ENCODE results near the gene HLA-DQB1.

HLA-DQB1 gene

DNA sequence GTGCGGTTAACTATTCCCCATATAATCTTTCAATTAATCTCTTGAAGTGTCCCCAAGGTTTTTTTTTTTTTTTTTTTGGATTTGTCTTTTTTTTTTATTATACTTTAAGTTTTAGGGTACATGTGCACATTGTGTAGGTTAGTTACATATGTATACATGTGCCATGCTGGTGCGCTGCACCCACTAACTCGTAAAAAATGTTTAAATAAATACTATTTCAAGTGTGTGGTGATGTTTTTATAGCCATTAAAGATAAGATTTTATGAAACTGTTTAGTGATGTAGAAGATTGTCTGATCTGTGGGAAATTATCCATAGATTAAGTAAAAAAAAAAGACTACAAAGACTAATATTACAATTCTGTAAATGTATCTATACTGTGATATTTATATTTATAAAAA is 41.9 kb downstream of the HLA-DQB1 start:
- no peak for DNase-seq (ENCODE audit: low read depth)
- TF ChIP-seq, protein P1, sequence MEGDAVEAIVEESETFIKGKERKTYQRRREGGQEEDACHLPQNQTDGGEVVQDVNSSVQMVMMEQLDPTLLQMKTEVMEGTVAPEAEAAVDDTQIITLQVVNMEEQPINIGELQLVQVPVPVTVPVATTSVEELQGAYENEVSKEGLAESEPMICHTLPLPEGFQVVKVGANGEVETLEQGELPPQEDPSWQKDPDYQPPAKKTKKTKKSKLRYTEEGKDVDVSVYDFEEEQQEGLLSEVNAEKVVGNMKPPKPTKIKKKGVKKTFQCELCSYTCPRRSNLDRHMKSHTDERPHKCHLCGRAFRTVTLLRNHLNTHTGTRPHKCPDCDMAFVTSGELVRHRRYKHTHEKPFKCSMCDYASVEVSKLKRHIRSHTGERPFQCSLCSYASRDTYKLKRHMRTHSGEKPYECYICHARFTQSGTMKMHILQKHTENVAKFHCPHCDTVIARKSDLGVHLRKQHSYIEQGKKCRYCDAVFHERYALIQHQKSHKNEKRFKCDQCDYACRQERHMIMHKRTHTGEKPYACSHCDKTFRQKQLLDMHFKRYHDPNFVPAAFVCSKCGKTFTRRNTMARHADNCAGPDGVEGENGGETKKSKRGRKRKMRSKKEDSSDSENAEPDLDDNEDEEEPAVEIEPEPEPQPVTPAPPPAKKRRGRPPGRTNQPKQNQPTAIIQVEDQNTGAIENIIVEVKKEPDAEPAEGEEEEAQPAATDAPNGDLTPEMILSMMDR (IDR thresholded peaks at IDR 0.05; ENCODE audit: low read depth, low read length, missing control alignments) = no peak
- H3K4me3 ChIP-seq (ENCODE audit: low read depth, low read length) = no peak overlapping the region

DNA sequence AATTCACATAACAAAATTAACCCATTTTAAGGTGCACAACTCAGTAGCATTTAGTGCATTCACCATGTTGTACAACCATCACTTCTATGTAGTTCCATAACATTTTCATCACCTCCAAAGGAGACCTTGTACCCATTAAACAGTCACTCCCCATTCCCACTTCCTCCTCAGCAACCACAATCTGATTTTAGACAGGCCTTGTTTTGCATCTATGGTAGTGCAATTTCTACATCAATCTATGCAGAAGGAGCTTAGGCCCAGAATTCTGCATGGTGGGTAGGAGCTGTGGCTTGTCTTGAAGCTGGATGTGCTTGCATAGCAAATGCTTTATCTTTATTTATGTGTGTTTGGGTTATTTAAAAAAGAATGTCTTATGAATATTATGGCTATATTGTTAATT is 42.8 kb downstream of the HLA-DQB1 start:
- DNase-seq (ENCODE audit: low read depth) = no peak
- H3K4me3 ChIP-seq (ENCODE audit: low read depth, low read length) = no peak overlapping the region; the same call in 1 of the 2 replicates
- TF ChIP-seq, protein P1 (IDR thresholded peaks at IDR 0.05; ENCODE audit: low read depth, low read length, missing control alignments) = no peak

DNA sequence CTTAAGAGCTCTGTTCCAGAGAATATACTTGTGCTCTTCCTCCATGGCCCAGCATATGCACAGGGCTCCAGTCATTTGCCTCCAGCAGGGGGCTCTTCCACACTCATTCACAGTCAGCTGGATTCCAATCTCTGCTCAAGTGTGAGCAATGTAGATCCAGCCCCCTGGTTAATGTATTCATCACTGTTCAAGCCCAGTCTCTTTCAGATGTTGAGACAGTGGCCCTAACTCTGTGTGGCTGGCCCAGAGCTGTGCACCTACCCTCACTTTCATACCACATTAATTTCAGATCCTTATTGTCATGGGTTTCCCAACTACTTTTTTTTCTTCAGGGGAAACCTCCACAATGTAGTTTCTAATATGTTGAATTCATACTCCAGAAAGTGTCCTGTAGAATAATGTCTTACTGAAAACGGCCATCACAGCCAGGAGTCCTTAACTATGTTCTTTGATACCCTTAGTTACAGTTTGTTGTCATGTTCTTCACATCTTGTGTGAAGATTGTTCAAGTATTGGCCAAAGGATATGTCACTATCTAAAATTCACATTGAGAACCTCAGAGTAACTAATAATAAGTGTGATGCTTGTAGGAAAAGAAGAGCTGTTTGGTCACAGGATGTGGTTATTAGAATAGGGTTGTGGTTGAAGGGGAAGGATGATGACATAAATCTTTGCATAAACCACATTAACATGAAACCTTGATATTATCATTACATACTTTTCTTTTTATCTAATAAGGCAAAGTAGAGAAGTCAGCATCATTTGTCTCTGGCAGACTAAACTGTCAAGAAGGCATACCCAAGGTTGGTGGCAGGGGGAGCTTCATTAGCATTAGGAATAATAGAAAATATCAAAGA is 43.7 kb downstream of the HLA-DQB1 start:
- DNase-seq (ENCODE audit: low read depth) = peak; percentile 92
- H3K4me3 ChIP-seq (ENCODE audit: low read depth, low read length) = peak overlapping the region; percentile 16; the same call in 1 of the 2 replicates
- TF ChIP-seq, protein P1 (IDR thresholded peaks at IDR 0.05; ENCODE audit: low read depth, low read length, missing control alignments) = peak; percentile 61

DNA sequence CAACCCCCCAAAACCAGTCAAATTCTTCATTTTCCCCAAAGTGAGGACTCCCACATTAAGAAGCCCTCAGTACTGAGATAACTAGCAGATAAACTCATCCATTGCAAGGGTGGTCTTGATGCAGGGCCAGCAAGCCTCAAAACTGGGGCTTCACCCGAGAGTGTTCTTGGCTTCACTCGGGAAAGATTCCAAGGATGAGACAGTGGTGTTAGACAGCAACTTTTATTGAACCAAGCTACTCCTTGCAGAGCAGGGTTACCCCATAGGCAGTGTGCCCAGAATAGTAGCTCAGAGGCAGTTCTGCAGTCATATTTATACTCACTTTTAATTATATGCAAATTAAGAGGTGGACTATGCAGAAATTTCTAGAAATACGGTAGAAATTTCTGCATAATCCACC is 45.1 kb downstream of the HLA-DQB1 start:
- no peak overlapping the region; the same call in 1 of the 2 replicates for H3K4me3 ChIP-seq (ENCODE audit: low read depth, low read length)
- TF ChIP-seq, protein P1 (IDR thresholded peaks at IDR 0.05; ENCODE audit: low read depth, low read length, missing control alignments) = no peak
- DNase-seq (ENCODE audit: low read depth) = no peak

DNA sequence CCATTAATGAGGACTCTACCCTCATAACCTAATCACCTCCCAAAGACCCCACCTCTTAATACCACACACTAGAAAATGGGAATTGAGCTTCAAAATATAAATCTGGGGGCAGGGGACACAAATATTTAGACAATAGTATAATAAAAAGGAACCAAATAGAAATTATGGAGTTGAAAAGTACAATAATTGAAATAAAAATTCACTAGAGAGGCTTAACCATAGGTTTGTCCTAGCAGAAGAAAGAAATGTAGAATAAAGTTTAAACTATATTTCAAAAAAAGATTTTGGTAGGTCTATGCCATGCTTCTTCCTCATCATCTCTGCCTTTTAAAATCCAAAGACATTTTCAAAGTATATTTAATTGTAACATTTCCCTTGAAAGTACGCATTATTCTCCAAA is 48.7 kb downstream of the HLA-DQB1 start:
- no peak overlapping the region for H3K4me3 ChIP-seq (ENCODE audit: low read depth, low read length)
- no peak for DNase-seq (ENCODE audit: low read depth)
- TF ChIP-seq, protein P1 (IDR thresholded peaks at IDR 0.05; ENCODE audit: low read depth, low read length, missing control alignments) = no peak

DNA sequence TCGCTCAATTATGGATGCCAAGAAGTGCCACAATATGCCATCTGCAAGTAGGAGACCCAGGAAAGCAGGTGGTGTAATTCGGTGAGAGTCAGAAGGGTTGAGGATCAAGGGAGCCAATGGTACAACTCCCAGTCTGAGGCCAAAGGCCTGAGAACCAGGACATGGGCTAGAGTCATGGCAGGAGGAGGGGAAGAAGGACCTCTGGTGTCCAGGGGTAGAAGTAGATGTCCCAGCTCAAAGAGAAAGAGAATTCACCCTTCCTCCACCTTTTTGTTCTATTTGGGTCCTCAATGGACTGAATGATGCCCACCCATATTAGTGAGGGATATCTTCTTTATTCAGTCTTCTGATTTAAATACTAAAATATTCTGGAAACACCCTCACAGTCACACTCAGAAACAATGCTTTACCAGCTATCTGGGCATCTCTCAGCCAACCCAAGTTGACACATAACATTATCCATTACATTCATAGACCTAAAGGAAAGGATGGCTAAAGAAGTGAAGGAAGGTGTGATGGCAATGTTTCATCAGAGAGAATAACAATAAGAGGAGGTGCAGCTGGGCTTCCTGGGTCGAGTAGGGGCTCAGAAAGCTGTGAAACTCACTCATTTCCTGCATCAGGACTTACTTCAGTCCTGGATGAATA is 50.4 kb downstream of the HLA-DQB1 start:
- TF ChIP-seq, protein P1 (IDR thresholded peaks at IDR 0.05; ENCODE audit: low read depth, low read length, missing control alignments) = no peak
- DNase-seq (ENCODE audit: low read depth) = no peak
- H3K4me3 ChIP-seq (ENCODE audit: low read depth, low read length) = no peak overlapping the region
